Stimulated activated CD4-positive, alpha-beta T cell treated with anti-CD3 and anti-CD28 coated beads, Interleukin-2, amount 100 ng/mL, for 24 hours (primary cell): ENCODE data around the gene TMEM44.

Source experiments
- DNase-seq, 2 donors: peaks; one replicate each; pipeline ENCODE4 v3.0.0-alpha.2; 2020

Gene TMEM44

GRCh38 chr3:194633349-194634004 lies at the start of gene TMEM44:
TSS of gene TMEM44 (minus strand) at chr3:194633419. CDS start at chr3:194633215, 204 bp downstream.
- DNase-seq: peak; percentile 63 to 70

- DNase-seq: peak; percentile 70 to 72
These were observed 49.6 kb upstream of the TMEM44 start for GRCh38 chr3:194682694-194683310.

- no peak for DNase-seq
These were observed 49.0 kb upstream of the TMEM44 start for GRCh38 chr3:194682189-194682693.

- DNase-seq: no peak
These were observed 47.8 kb upstream of the TMEM44 start for GRCh38 chr3:194680888-194681615.

- DNase-seq: no peak
These were observed 43.3 kb upstream of the TMEM44 start for GRCh38 chr3:194676471-194676870.

DNA sequence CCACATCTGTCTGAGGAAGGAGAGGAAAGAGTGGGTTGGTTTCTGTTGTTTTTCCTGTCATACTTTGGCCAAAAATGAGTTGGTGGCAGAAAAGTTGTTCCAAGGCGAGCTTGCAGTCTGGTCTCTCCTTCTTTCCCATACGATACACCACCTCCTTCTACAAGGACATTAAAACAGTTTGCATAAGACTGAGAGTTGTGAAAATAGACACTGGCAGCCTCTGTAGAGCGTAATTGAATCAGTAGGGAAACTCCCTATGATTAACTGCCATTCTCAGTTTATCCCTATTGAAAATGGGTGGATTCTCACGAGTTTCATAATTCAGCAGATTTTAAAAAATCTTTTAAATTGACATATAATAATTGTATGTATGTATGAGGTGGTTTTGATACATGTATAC lies 42.5 kb upstream of the TMEM44 start:
- no peak for DNase-seq

DNA sequence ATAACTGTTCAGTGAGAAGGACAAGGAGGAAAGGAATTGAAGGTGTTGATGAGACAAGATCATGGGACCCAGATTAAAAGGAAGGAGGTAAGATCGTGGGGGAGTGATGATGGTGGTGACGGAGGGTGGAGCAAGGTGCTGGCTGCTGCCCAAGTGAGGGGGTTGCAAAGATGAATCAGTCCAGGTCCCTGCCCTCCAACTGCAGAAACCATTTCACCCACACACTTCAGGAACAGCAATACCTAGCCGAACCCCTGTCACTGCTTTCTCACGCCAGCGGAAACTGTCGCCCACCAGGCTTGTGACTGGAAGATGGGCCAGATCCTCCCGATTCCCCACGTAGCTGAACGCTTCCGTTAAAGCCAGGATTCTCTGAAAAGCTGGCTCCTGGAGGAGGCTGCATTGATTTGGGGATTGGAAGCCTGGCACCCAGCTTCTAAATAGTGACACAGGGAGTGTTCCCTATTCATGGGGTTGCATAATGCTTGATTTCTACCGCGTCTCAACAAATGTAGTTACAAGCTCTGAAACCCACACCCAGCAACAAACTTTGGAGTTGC lies 41.9 kb upstream of the TMEM44 start:
- DNase-seq: peak; percentile 78 to 81

DNA sequence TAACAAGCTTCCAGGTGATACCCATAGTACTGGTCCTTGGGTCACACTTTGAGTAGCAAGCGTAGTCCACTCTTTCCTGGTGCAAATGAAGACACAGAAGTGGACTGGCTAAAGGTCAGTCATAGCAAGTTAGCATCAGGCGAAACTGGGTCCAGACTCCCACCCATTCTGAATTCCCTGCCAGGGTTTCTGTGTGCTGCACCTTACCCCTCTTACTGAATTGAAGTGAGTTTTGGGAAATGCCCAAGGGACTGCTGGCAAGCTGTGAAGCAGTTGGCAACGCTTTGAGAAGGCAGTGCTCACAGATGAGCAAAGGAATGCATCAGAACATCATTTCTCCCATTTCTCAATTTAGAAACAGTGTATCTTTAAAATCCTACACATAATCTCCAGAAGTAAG lies 40.5 kb upstream of the TMEM44 start:
- DNase-seq: no peak

GRCh38 chr3:194672876-194673275 lies 39.7 kb upstream of the TMEM44 start:
- DNase-seq: no peak

- DNase-seq: peak; percentile 88 to 92
These were observed 38.9 kb upstream of the TMEM44 start, which contains the start of gene LSG1 for GRCh38 chr3:194671900-194672808. TSS of gene LSG1 (minus strand) at chr3:194672191. CDS start at chr3:194672162, 29 bp downstream.

- DNase-seq: no peak
These were observed 38.3 kb upstream of the TMEM44 start for GRCh38 chr3:194671511-194671899.

DNA sequence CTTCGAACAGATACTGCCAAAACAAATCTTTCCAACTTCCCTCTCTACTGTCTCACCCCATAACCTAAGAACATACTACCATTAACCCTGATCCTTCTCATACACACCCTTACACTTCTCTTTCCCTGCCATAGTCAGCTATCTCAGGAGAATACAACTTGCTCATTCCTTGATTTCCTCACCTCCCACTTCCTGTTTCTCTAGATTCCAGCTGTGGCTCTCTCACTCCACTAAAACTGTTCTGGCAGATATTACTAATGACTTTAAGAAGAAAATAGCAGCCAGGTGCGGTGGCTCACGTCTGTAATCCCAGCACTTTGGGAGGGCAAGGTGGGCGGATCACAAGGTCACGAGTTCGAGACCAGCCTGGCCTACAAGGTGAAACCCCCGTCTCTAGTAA lies 34.1 kb upstream of the TMEM44 start:
- DNase-seq: no peak

DNA sequence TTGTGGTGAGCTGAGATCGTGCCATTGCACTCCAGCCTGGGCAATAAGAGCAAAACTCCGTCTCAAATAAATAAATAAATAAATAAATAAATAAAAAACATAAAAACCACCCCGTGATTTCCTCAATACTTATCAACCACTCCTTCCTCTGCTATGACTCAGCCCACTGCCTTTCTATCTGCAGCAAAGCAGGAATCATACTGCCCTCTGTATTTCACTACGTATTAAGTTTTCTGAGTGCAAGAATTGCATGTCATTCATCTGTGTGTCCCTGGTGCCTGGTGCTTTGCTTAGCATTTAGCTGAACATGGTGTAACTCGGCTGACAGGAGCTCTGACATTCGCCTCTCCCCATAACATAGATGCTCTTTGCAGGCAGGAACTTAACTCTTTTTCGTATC lies 31.6 kb upstream of the TMEM44 start:
- DNase-seq: no peak

DNA sequence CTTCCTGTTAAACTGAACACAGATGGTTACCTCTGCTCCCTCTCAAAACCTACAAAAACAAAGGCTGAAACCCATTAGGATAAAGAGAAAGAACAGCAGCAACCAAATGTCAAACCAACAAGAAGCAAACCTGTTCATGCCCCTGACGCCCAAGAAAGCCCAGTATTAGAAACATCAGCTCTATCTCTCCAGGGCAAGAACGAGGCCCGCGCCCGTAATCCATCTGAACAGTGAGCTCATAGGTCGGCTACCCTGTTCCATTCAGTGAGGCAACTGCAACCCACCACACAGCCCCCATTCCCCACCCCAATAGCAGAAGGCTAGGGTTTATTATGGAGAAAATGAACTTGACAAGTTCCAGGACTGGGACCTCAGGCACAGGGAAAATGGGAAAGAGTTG lies 28.7 kb upstream of the TMEM44 start:
- DNase-seq: no peak

- no peak for DNase-seq
These were observed 28.2 kb upstream of the TMEM44 start for GRCh38 chr3:194661374-194661773.

DNA sequence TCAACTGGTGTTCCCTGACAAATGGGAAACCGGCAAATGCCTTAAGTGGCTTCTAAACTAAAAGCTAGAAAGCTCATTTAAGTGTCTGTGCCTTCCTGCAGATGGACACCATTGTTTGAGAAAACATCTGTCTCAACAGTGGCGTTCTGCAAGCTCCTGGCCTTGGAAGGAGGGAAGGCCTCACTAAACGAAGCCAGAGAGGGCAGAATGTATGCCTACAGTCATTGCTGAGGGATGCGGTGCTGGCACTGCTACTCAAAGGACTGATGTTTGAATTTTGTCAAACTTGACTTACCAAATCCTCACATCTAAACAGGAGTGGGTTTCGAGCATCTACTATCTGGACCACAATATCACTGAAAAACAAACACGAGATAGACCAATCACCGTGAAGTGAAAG lies 26.6 kb upstream of the TMEM44 start:
- DNase-seq: no peak

GRCh38 chr3:194658477-194659242 lies 25.4 kb upstream of the TMEM44 start:
- no peak for DNase-seq

- no peak for DNase-seq
These were observed 24.2 kb upstream of the TMEM44 start for GRCh38 chr3:194657439-194657838.

- no peak for DNase-seq
These were observed 21.2 kb upstream of the TMEM44 start for GRCh38 chr3:194654443-194654842.

DNA sequence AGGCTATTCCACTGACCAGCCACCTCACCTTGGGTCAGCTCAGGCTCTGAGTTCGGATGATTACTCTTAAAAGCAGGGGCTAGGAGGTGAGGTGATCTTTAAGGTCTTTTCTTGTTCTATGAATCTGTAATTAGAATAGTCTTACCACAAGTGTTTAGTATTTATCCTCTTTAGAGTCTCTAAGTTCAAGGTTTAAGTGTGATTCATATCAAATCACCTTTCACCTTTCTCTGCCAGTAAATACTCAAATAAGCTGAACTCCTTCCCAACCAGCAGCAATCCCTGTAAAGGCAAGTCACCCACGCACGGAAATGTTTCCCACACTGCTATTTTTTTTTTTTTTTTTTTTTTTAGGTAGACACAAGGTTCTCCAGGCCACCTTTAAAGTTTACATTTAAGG lies 14.5 kb upstream of the TMEM44 start:
- no peak for DNase-seq

GRCh38 chr3:194642769-194643168 lies 9.6 kb upstream of the TMEM44 start:
- no peak for DNase-seq

GRCh38 chr3:194640829-194641228 lies 7.6 kb upstream of the TMEM44 start:
- DNase-seq: peak; percentile 41 to 50
